K562 treated with DMSO at 1 percent for 4 hours (cell line): ENCODE measurements around the gene SAAL1. TPM values are rescaled to one million over a fixed set of nuclear protein-coding genes. Genes with fewer than 3 reads are reported as not detected.

Experiments used
- total RNA-seq: library from RNA; unstranded; fragments of 300-600 nt; gene quantifications from 2 replicates; pipeline ENCODE4 v1.2.3, GENCODE V29; 2022; ENCODE audit not compliant: insufficient read depth

SAAL1 gene, protein sequence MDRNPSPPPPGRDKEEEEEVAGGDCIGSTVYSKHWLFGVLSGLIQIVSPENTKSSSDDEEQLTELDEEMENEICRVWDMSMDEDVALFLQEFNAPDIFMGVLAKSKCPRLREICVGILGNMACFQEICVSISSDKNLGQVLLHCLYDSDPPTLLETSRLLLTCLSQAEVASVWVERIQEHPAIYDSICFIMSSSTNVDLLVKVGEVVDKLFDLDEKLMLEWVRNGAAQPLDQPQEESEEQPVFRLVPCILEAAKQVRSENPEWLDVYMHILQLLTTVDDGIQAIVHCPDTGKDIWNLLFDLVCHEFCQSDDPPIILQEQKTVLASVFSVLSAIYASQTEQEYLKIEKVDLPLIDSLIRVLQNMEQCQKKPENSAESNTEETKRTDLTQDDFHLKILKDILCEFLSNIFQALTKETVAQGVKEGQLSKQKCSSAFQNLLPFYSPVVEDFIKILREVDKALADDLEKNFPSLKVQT
- total RNA-seq, result 12.4 and 31.1 TPM in 2 replicates

DNA sequence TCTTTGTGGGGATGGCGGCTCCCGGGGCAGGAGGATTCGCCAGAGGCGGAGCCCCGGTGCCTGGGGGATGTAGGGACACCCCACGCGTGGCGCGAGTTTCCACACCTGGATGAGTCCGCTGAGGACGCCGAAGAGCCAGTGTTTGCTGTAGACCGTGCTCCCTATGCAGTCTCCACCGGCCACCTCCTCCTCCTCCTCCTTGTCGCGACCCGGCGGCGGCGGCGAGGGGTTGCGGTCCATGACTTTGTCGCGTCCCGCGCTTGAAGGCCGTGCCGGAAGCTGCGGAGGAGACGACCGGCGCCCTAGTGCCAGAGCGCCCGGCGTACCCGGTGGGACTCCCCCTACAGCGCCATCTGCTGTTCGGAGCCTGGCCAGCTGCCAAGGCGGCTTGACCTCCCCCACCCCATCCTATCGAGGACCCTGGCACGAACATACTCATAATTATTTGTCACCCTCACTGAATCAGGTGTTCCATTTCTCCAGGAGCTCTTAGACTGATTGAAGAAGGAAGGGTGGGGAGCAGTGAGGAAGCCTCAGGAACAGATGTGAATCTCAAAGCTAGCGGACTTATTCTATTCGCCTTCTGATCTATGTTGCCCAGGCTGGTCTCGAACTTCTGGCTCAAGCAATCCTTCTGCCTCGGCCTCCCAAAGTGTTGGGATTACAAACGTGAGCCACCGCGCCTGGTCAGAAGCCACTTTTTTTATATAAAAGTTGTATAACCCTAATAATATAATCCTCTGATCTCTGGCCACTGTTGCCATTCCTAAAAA lies at the start of gene SAAL1:
Gene SAAL1, minus strand, starts transcription at position 281 of the 773 bp plus-strand sequence. Its CDS starts 41 bp downstream, at position 240.

DNA sequence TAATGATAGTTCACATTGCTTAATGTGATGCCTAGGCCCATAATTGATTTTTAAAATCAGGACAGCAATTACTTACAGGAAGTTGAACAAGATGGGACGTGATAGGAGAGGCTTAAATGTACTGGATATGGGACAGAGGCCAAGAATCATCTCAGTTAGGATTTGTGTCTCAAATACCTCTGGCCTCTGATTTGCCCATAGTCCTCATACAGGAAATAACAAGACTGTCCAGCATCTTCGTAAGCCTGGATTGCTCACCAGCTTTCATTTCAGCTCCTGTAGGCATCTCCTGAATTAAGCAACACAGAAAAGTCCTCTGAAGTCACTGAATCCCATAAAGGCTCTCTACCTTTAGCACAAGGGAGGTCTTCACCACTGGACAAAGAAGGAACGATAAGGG lies 26.5 kb upstream of the SAAL1 start, which contains the start of gene MRGPRX3:
Gene MRGPRX3, plus strand, starts transcription at position 231 of the 400 bp plus-strand sequence. CDS start 4,632 bp downstream, outside the sequence.

DNA sequence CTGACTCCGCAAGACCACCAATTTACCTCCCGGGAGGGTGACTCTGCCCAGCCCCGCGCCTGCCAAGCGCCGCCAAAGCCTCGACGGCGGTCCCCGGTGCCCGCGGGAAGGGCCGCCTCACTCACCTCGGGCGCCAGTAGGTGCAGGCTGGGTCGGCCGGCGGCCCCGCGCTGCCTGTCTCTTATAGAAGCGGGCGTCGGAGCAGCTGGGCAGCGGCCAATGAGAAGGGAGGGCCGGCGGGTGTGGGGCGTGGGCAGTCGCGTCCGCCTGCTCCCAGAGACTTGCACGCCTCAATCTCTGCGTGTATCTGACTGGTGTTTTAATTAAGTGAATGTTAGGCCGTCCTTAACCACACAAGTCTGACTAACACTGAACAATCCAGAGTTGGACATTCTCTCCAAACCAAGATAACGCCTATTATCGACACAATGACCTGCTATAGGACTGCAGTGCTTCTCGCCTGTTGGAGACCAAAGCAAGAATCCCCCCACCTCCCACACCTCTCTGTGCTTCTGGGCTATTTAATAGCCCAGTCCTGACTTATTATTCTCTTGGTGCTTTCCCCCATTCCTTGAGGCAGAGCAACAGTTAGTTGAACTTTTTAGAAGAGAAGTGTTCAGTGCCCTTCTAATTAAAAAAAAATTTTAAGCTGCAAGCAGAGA lies 59.6 kb downstream of the SAAL1 start, which contains the start of gene TPH1:
Gene TPH1, minus strand, starts transcription at position 154 of the 662 bp plus-strand sequence. CDS start 5,507 bp downstream, outside the sequence.

Other genes with a start within 250 kb of the SAAL1 start
- gene SERGEF, start 93.0 kb downstream of the SAAL1 start, total RNA-seq, result 13.1 and 41.6 TPM in 2 replicates
- gene TPH1, start 59.8 kb downstream of the SAAL1 start, total RNA-seq, result 0.27 TPM in 1 of 2 replicates, not detected in the other
- gene MRGPRX3, start 26.5 kb upstream of the SAAL1 start, total RNA-seq, result not detected in 2 replicates
- not detected in 2 replicates for gene MRGPRX4, start 66.8 kb upstream of the SAAL1 start, total RNA-seq
- not detected in 2 replicates for gene SAA4, start 130.7 kb upstream of the SAAL1 start, total RNA-seq
- not detected in 2 replicates for gene SAA2, start 142.6 kb upstream of the SAAL1 start, total RNA-seq
- not detected in 2 replicates for gene SAA1, start 160.2 kb upstream of the SAAL1 start, total RNA-seq
- 16.9 and 17.5 TPM in 2 replicates for gene HPS5, start 216.1 kb upstream of the SAAL1 start, total RNA-seq
- gene GTF2H1, start 216.5 kb upstream of the SAAL1 start, total RNA-seq, result 36.7 and 41.5 TPM in 2 replicates